NK-92 treated with Interleukin-12 subunit alpha and Interleukin-12 subunit beta, amount 100 ng/mL, for 24 hours (cell line): ENCODE data around the gene ING1.
"Not testable (repeated sequence)": the region's sequence is repeated elsewhere in the genome, so short reads cannot be mapped to it uniquely, and the experiment has no call there.

Experiments
- DNase-seq: peaks from one replicate; lab custom pipeline; 2025; lab: John Stamatoyannopoulos, UW

Gene ING1, protein sequence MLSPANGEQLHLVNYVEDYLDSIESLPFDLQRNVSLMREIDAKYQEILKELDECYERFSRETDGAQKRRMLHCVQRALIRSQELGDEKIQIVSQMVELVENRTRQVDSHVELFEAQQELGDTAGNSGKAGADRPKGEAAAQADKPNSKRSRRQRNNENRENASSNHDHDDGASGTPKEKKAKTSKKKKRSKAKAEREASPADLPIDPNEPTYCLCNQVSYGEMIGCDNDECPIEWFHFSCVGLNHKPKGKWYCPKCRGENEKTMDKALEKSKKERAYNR

DNA sequence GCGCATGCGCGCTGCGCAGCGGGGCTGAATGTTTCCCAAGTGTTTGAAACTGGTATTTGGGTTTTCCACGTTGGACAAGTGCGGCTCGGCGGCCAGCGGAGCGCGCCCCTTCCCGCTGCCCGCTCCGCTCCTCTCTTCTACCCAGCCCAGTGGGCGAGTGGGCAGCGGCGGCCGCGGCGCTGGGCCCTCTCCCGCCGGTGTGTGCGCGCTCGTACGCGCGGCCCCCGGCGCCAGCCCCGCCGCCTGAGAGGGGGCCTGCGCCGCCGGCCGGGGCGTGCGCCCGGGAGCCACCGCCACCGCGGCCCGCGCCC, at the start of gene ING1:
Gene ING1, plus strand, starts transcription at position 59 of the 311 bp plus-strand sequence. CDS start 450 bp downstream, outside the sequence.
- DNase-seq, result no peak

DNA sequence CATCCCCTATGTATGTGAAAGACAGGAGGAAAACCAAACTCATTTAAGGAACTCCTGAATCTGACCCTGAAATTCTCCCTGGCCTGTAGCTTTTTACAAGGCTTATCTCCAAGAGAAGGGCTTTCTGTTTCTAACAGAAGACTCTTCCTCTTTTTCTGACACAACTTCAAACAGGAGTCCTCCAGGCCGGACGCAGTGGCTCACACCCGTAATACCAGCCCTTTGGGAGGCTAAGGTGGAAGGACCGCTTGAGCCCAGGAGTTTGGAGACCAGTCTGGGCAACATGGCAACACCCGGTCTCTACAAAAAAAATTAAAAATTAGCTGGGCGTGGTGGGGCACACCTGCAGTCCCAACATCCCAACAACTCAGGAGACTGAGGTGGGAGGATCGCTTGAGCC, 49.5 kb upstream of the ING1 start:
- DNase-seq, result no peak

DNA sequence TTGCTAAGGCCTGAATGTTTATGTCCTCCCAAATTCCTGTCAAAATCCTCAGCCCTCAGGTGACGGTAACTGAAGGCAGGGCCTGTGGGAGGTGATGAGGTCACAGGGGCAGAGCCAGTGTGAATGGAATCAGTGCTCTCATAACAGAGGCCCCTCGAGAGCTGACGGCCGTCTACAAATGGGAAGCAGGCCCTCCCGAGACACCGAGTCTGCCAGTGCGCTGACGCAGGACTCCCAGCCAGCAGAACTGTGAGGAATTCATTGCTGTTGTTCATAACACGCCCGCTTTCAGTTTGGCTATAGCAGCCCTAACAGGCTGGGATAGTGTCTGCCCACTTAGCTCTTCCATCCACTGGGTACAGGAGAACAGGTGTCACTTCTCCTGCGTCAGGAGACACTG, 48.8 kb upstream of the ING1 start:
- no peak for DNase-seq

DNA sequence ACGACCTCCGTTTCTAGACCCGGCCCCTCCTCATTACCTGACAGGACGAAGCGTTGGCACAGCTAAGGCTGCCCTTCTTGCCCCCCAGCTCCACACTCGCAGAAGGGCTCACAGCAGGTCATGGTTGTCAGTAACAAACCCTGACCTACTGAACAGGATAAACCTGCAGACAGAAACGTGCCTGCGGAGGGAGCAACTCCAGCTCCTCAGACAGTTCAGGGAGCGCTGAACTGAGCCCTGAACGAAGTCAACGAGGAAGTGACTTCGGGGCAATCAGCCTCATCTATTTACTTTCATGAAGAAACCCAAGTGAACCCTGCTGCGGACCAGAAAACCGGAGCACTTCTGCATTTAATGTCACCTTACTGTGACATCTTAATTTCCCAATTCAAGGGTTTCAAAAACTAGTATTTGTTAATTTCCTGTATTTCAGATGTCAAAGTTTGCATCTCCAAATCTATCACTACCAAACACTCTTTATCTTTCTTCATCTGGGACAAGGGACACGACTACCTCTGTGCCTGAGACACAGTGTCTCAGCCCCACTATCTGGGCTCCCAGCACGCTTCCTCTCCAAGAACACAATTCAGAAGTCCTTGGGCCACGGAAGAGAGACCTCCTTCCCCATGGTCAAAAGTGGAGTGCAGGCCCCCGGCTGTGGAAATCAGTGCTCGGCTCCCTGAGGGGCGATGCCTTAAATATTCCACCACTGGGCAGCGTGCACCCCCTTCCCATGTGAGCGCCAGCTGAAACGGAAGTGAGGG, 47.8 kb upstream of the ING1 start:
- DNase-seq, result no peak

DNA sequence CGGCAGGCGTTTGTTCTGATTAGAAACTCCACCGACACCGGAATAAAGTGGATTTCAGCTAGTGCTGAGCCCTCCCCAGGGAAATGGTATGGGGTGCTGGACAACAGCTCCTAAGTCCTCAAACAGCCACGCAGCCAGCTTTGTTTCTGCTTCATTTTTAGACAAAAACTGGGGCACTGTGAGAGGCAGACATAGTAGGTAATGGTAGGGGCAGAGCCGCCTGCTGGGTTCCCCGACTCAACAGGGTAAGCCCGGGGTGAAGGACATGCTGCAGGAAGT, 47.3 kb upstream of the ING1 start:
- DNase-seq, result no peak

DNA sequence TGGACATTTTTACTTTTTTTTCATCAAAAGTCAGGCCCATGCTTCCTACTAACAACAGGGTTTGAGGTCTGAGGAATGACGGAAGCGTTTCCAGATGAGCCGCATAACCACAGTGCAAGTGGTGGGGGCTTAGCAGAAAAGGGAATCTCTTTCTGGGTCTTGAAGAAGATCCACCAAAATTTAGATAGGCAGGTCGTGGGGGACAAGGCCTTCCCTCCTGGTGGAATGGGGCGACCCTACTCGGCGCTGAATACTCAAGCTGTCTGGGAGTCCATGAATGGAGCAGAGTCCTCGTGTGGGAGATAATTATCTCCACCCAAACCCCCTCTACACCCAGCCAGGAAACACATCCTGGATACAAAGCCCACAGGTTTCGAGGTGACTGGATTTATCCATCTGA, 44.5 kb upstream of the ING1 start:
- no peak for DNase-seq

DNA sequence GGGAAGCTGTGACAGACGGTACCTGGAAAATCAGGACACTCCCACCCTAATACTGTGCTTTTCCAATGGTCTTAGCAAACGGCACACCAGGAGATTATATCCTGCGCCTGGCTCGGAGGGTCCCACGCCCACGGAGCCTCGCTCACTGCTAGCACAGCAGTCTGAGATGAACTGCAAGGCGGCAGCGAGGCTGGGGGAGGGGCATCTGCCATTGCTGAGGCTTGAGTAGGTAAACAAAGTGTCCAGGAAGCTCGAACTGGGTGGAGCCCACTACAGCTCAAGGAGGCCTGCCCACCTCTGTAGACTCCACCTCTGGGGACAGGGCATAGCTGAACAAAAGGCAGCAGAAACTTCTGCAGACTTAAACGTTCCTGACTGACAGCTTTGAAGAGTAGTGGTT, 43.7 kb upstream of the ING1 start:
- DNase-seq, result not testable (repeated sequence)

DNA sequence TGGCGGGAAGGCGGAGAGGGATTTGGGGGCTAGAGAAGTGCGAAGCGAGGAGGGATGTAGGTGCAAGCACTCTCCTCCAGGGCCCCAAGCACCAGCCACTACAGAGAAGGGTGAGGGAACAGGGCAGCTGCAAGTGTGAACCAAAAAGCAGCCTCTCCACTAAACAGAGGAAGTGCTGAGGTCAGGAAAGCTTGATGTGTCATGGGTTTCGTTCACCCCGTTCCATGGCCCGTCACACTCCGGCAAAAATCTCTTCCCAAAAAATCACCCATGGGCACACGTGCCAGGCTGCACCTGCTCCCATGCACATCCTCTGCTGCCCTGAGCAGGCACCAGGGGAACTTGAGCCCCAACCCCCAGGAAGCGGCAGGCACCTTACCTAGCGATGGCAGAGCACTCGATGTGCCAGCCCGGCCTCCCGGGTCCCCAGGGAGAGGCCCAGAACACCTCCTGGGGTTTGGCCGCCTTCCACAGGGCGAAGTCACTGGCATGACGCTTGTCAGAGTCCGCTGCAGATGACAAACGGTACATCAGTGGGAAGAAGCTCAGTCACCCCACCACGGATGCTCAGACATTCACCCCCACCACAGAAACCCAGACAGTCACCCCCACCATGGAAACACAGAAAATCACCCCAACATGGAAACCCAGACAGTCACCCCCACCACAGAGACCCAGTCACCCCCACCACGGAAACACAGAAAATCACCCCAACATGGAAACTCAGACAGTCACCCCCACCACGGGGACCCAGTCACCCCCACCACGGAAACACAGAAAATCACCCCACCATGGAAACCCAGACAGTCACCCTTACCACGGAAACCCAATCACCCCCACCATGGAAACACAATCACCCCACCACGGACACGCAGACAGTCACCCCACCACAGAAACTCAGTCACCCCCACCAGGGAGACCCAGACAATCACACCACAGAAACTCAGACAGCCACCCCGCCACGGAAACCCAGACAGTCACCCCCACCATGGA, 36.6 kb upstream of the ING1 start:
- DNase-seq, result no peak

DNA sequence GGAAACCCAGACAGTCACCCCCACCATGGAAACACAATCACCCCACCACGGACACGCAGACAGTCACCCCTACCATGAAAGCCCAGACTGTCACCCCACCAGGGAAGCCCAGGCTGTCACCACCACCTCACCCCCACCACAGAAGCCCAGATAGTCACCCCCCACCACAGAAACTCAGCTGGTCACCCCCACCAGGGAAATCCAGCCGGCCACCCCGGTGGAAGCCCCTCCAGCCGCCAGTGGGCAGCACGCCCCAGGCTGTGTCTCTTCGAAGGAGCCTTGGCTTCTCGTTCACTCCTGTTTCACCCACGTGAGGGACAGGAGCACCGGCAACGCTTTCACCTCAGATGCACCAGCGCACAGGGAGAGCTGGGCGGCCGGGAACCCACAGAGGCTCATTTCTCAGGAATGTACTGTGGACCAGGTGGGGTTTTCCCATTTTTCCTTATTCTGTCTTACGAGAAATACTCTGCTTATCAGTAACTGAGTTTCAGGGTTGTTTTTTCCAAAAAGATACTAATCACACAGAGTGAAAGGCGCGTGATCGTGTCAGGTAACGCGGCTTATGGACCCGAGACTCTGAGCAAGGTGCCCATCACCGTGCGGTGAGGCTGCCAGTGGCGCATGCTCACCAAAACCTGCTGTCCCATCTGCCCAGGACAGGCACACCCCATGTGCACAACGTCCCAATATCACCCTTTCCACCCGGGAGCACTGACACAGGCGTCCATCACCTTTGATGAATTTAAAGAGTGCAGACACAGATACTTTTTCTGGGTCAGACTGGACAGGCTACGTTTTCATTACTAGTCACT, 35.6 kb upstream of the ING1 start:
- DNase-seq, result no peak

DNA sequence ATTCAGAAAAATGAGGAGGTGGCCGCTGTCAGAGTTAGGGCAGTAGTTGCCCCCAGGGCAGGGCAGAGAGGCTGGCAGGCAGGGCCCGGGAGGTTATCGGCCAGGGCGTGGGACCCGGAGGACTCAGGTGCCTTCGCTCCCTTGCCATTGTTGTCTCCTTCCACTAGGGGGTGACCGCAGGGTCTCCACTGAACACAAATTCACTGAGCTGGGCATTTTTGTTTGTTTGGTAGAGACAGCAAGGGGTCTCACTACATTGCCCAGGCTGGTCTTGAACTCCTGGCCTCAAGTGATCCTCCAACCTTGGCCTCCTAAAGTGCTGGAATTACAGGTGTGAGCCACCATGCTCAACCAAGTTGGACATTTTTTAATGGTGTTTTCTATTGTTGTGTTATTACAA, 32.6 kb upstream of the ING1 start:
- no peak for DNase-seq

DNA sequence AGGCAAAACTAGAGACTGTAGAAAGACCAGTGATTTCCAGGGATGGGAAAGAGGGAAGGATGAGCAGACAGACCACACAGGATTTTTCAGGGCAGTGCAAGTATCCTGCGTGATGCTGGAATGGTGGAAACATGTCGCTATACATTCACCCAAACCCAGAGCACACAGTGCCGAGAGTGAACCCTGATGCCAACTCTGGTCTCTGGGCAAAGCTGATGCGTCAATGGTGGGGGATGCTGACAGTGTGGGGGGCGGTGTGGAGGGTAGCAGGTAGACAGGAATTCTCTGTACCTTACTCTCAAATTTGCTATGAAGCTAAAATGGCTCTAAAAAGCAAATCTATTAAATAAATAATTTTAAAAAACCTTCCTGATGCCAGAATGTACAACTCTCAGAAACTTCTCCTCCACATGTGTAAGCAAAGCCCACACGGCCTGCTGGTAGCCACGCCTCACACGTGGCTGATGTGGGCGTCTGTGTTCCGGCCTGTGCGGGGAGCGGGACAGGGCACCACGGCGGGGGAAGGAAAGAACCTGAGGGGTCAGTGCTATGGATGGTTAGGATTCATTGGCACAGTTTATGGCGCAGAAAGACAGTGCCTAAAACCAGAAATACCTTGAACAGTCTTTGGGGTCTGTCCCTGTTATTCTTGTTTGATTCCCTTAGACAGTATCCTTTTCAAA, 31.5 kb upstream of the ING1 start:
- DNase-seq, result no peak

DNA sequence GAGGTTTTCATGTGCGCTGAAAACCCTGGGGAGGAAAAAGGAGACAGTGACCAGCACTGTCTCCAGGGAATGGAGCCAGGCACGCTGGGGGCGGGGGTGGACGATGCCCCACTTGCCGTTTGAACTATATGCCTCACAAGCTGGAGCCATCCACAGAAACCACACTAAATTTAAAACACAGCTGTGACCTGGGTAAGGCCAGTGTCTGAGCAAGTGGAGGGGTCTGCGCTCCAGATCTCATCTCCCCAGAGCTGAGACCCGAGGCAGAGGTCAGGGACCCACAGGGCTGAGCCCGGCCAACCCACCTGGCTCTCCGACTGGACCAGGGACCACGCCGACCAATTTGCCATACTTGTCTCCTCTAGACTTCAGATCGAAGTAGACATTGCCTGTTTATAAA, 30.8 kb upstream of the ING1 start:
- no peak for DNase-seq

DNA sequence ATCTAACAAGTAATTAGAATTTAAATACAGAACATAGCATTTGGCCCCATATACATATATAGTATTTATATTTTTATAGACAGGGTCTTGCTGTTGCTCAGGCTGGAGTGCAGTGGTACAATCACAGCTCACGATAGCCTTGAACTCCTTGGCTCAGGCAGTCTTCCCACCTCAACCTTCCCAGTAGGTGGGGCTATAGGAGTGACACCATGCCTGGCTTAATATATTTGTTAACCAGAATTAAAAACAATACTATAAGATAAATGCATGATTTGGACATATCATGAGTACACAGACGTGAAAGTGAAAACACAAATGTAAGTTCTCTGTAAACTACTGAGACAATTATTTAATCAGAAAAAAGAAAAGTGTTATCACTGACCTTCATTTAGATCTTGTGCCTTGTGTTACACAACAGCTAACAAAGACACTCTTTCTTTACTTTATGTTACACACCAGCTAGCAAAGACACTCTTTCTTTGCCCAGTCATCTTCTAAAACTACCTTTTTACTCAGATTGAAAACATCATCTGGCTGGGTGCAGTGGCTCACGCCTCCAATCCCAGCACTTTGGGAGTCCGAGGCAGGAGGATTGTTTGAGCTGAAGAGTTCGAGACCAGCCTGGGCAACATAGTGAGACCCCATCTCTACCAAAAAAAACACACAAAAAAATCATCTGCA, 30.2 kb upstream of the ING1 start:
- no peak for DNase-seq

DNA sequence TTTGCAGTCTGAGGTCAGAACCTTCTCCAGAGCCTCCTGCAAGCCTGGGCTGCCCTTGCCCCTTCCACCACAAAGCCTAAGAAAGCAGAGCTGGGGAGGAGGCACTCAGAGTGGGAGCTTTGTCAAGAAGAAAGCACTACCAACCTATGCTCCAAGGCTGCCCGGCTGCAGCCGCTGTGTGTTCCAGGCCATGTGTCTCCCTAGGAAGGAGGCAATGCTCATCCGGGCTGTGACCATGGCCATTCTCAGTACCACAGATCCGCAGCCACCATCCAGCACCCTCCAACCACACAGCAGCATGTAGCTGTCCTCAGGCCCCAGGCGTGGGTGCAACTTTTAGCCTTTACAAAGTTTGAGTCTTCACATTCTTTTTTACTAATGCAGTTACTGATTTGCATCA, 29.6 kb upstream of the ING1 start:
- DNase-seq, result no peak

DNA sequence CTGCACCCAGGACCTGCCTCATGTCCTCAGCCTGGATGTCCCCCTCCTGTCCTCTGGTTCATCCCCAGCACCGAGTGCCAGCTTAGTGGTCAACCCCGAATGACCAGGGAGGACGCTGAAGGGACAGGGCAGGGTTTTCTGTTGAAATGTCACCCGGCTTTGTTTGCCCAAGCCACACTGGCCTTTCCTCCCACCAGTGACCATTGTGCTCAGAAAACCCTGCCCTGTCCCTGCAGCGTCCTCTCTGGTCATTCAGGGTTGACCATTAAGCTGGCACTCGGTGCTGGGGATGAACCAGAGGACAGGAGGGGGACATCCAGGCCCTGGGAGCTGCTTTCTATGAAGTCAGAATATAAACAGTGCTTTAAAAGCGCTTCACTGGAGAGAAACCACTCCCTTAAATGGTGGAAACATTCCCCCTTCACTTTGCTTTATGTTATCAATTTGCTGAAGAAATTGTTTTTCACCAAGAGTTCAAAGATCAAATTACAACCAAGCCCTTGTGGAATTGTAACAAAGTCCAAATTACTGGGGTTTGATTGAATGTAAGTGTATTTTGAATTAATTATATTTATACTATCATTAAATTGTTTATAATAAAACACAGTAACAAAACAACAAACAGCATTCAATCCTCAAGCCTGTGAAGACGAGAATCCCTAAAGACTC, 29.0 kb upstream of the ING1 start:
- no peak for DNase-seq

DNA sequence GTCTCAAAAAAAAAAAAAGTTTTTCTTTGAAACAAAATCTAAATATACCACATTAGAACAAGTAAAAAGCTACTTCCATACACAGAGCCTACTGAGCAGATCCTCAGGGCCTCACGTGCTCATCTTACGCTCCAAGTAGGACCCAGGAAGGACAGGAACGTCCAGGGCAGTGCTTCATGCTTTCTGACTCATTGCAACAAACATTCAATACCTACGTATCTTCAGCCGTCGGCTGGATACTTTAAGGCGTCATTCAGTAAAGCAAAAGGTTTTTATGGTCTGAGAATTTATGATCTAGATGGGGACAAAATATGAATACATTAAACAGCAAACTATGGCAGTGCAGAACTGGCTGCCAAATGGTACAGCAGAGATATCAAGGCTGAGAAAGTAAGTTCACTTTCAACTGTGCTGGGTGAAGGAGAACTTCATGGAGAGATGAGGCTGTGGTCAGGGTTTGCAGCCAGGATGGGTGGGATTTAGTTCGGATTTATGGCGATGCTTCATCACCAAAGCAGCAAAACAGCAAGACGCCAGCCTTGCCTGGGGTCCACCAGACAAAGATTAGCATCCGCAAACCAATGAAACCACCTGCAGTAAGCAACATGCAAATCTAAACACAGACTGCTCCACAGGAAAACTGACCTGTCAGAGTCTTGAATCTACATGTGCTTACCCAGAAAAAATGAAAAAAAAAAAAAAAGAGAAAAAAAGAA, 28.0 kb upstream of the ING1 start:
- no peak for DNase-seq

DNA sequence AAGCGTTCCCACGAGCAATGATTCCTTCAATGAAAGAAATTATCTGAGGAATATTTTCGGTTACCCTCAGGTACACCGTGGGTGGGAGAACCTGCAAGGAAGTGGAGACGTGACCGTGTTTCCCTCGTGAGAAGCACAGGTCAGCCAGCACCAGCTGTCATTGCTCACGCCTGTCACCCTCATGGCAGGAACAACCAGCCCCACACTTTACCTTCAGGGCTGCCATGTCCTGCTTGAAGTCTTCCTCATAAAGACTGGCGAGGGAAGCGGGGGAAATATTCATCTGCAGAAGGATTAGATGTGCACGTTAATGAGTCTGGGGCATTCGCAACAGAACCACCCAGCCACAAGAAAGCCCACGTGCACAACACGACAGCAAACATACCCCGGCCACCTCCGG, 25.8 kb upstream of the ING1 start:
- no peak for DNase-seq

DNA sequence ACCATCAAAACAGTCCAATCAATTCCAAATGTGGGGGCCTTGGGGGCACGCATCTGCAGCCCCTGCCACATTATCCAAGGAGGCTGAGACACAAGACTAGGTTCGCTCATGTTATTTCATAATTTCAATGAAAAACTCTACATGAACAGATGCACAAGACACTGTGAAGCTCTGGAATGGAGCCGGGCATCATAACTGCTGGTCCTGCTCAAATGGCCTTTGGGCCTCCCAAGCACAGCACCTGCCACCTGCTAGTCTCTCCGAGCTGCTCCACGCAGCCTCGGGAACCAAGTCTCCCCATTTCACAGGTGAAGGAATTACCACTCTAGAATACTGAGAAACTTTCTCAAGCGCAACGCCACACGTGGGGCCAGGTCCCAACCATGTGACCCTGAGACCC, 24.5 kb upstream of the ING1 start:
- DNase-seq, result no peak

DNA sequence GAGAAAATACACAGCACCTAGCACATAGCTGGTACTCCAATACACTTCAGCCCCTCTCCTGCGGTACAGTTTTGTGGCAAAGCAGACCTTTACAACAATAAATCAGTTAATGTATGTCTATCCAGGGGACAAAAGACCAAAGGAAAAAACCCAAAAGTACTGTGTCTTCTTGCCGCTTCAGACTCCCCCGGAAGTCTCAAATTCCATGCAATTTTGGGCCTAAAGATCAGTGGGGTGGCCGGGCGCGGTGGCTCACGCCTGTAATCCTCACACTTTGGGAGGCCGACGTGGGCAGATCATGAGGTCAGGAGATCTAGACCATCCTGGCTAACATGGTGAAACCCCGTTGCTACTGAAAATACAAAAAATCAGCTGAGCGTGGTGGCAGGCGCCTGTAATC, 23.8 kb upstream of the ING1 start:
- DNase-seq, result no peak

DNA sequence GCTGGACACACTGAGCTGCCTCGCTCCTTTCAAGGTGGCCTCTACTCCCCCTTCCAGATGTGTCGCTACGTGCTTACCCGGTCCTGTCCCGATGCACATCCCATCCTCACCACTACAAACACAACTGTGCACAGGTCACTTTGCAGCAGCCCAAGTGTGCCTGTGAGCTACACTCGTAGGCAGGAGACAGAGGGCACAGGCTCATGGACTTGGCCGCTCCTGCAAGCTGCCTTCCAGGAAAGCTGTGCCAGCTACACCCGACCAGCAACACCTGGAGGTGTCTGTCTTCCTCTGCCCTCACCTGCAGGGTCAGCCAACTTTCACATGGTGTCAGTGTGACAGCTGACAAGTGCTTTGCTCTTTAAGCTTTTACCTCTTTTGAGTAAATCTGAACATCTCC, 23.0 kb upstream of the ING1 start:
- DNase-seq, result no peak
